Measurements from ENCODE around the gene LSS. TPM values are rescaled to one million over a fixed set of nuclear protein-coding genes. Genes with fewer than 3 reads are reported as not detected.

LSS gene
- total RNA-seq, 1 experiment from 2014 or later, result 130 TPM

DNA sequence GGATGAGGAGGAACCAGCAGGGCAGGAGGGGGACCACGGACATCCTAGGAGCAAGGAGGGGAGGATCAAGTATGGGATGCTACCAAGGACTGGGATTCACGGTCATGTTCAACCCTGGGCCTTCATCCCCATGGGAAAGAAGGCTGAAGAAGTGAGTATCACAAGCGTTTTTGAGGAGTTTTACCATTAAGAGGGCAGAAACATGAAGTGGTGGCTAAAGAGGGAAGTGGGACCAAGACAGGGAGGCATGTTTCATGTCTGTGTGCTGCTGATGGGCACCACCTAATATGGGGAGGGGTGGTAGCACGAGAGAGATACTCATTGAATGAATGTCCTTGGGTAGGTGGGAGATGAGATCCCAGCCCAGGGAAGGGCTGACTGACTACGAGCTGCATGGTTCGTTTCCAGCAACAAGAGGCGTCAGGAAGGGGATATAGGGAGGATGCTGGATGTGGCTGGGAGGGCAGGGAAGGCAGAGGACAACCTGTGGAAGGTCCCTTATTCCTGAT, 11.3 kb upstream of the LSS start:
- H3K4me1 ChIP-seq (ENCODE audit: insufficient read depth, low read length, poor library complexity, severe bottlenecking), result no peaks in the 10 kb centered on the region
- CTCF ChIA-PET, result no interaction called here
- no peak for TF ChIP-seq EZH2 (IDR thresholded peaks at IDR 0.05; ENCODE audit: borderline replicate concordance, low read depth, low read length, poor library complexity, severe bottlenecking)
- TF ChIP-seq, protein P1, sequence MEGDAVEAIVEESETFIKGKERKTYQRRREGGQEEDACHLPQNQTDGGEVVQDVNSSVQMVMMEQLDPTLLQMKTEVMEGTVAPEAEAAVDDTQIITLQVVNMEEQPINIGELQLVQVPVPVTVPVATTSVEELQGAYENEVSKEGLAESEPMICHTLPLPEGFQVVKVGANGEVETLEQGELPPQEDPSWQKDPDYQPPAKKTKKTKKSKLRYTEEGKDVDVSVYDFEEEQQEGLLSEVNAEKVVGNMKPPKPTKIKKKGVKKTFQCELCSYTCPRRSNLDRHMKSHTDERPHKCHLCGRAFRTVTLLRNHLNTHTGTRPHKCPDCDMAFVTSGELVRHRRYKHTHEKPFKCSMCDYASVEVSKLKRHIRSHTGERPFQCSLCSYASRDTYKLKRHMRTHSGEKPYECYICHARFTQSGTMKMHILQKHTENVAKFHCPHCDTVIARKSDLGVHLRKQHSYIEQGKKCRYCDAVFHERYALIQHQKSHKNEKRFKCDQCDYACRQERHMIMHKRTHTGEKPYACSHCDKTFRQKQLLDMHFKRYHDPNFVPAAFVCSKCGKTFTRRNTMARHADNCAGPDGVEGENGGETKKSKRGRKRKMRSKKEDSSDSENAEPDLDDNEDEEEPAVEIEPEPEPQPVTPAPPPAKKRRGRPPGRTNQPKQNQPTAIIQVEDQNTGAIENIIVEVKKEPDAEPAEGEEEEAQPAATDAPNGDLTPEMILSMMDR (conservative IDR thresholded peaks at IDR 0.05; ENCODE audit: low read depth, low read length), result no peak
- POLR2A ChIA-PET (ENCODE audit: low non-redundant PET), result no interaction called here
- no TSS peak for BruUV-seq (replicated peaks)
- H3K36me3 ChIP-seq (ENCODE audit: insufficient read depth, low read length, poor library complexity, severe bottlenecking), result peaks cover 95% of the 10 kb centered on the region
- H3K27ac ChIP-seq (ENCODE audit: low read depth, low read length, poor library complexity, severe bottlenecking), result no peak overlapping the region
- H3K4me3 ChIP-seq (ENCODE audit: low read depth, low read length, poor library complexity, severe bottlenecking), result no peak overlapping the region
- DNase-seq (ENCODE audit: low spot score), result no peak
- intact Hi-C loops (cut with micrococcal nuclease; ENCODE audit: unreplicated experiment), result no loop called here
- H3K27me3 ChIP-seq (replicated peaks; ENCODE audit: insufficient read depth, low read depth, low read length, poor library complexity), result no peaks in the 10 kb centered on the region
- H3K9me3 ChIP-seq (ENCODE audit: low read depth, low read length, poor library complexity, severe bottlenecking), result no peaks in the 10 kb centered on the region

DNA sequence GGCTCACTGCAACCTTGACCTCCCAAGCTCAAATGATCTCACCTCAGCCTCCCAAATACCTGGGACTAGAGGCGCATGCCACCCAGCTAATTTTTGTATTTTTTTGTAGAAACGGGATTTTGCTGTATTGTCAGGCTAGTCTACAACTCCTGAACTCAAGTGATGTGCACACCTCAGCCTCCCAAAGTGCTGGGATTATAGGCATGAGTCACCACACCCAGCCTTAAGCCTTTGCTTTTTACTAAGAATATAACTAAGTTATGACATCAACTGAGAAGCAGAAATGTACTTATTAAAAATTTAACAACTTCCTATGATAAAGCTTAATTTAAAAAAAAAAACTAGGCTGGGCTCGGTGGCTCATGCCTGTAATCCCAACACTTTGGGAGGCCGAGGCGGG, 8.9 kb upstream of the LSS start:
- H3K4me1 ChIP-seq (ENCODE audit: insufficient read depth, low read length, poor library complexity, severe bottlenecking), result no peaks in the 10 kb centered on the region

DNA sequence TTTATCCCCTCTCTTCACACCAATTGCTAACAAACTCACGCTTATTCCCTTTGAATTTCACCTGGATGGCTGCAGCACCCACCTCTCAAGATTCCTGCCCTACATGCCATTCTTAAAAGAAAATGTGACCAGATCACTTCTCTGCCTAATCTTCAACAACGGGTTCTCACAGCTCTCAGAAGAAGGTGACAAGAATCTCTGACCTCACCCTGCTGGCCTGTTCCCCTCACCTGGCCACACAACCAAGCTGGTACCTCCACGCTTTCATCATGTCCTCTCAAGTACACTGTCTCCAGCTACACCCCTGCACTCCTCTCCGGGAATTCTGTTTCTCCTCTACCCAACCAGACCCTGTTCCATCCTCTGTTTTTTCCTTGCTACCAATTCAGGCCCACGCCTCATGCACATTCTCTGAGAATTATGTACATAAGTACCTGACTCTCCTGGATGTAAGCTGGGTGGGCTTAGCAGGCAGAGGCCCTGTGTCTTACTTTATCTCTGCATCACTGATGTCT, 5.9 kb upstream of the LSS start:
- Histone ChIP-seq H3K4me1 (ENCODE audit: insufficient read depth, low read length, poor library complexity, severe bottlenecking) (peaks cover 6% of the 10 kb centered on the region), H3K4me3 (ENCODE audit: low read depth, low read length, poor library complexity, severe bottlenecking) (no peak overlapping the region), H3K27me3 (replicated peaks; ENCODE audit: insufficient read depth, low read depth, low read length, poor library complexity) (no peaks in the 10 kb centered on the region), H3K36me3 (ENCODE audit: insufficient read depth, low read length, poor library complexity, severe bottlenecking) (peaks cover 82% of the 10 kb centered on the region), H3K27ac (ENCODE audit: low read depth, low read length, poor library complexity, severe bottlenecking) (no peak overlapping the region), H3K9me3 (ENCODE audit: low read depth, low read length, poor library complexity, severe bottlenecking) (no peaks in the 10 kb centered on the region)
- ChIA-PET CTCF (no interaction called here), POLR2A (ENCODE audit: low non-redundant PET) (no interaction called here)
- intact Hi-C loops (cut with micrococcal nuclease; ENCODE audit: unreplicated experiment), result no loop called here
- TF ChIP-seq, protein P1 (conservative IDR thresholded peaks at IDR 0.05; ENCODE audit: low read depth, low read length), result no peak
- TF ChIP-seq EZH2 (IDR thresholded peaks at IDR 0.05; ENCODE audit: borderline replicate concordance, low read depth, low read length, poor library complexity, severe bottlenecking), result no peak
- no peak for DNase-seq (ENCODE audit: low spot score)
- BruUV-seq (replicated peaks), result no TSS peak

More for the DNA sequence above, 8.9 kb upstream of the LSS start:
- intact Hi-C loops (cut with micrococcal nuclease; ENCODE audit: unreplicated experiment), result no loop called here
- ChIA-PET POLR2A (ENCODE audit: low non-redundant PET) (no interaction called here), CTCF (interaction anchor here (0.7 kb wide), 1 partner anchor 18 kb away, joined by 10 read pairs; no protein-coding TSS in a partner anchor)
- BruUV-seq (replicated peaks), result no TSS peak
- peaks cover 87% of the 10 kb centered on the region for H3K36me3 ChIP-seq (ENCODE audit: insufficient read depth, low read length, poor library complexity, severe bottlenecking)
- no peak overlapping the region for H3K4me3 ChIP-seq (ENCODE audit: low read depth, low read length, poor library complexity, severe bottlenecking)
- H3K9me3 ChIP-seq (ENCODE audit: low read depth, low read length, poor library complexity, severe bottlenecking), result no peaks in the 10 kb centered on the region
- H3K27ac ChIP-seq (ENCODE audit: low read depth, low read length, poor library complexity, severe bottlenecking), result no peak overlapping the region
- DNase-seq (ENCODE audit: low spot score), result no peak
- TF ChIP-seq, protein P1 (conservative IDR thresholded peaks at IDR 0.05; ENCODE audit: low read depth, low read length), result no peak
- no peak for TF ChIP-seq EZH2 (IDR thresholded peaks at IDR 0.05; ENCODE audit: borderline replicate concordance, low read depth, low read length, poor library complexity, severe bottlenecking)
- H3K27me3 ChIP-seq (replicated peaks; ENCODE audit: insufficient read depth, low read depth, low read length, poor library complexity), result no peaks in the 10 kb centered on the region
